Measurements from ENCODE around the gene TNIP2. TPM values are rescaled to one million over a fixed set of nuclear protein-coding genes. Genes with fewer than 3 reads are reported as not detected.

Gene TNIP2
- total and polyA plus RNA-seq, 2 donors (not counting 3 experiments of a cell fraction or from before 2014, with no cell fraction given): 37.7 to 52.1 TPM

DNA sequence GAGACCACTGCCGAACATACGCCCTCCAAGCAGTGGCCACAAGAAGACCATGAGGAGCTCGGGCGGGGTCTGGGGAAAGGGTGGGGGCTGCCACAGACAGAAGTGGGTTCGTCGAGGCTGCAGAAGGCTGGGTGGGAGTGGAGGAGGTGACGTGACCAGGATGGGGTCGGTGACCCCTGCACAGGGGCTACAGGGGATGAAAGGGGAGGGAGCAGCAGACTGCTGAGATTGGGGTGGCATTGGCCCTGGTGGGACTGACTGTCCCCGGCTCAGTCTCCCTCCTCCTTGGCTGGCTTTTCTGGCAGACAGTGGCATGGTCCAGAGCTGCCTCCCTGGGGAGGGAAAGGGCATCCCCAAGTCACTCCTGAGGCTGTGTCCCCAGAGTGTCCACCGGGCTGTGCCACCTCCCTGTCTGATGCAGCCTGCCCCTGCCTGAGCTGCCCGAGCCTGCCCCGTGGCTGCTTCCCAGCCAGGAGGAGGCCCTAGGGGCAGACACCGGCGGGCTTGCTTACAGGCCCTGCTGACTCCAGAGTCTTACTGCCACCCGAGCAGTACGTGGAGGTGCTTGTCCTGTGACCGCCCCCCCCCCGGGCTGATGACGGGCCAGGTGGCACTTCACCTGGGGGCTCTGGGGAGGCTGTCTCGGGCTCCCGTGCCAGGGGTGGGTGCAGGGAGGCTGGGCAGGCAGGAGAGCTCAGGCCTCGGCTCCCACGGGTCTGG, 44.0 kb upstream of the TNIP2 start:
- CTCF ChIA-PET: interaction anchor here (2.3 kb wide), 1 partner anchor 18 kb away, joined by 6 read pairs; no protein-coding TSS in a partner anchor
- no TSS peak for BruUV-seq (replicated peaks)
- intact Hi-C loops (cut with micrococcal nuclease): no loop called here

More for the DNA sequence above, 44.0 kb upstream of the TNIP2 start:
- H3K36me3 ChIP-seq (ENCODE audit: control insufficient read depth in 2 of 2, extremely low read depth in 1 of 2, insufficient read depth in 2 of 2, low read length in 2 of 2): no peaks in the 10 kb centered on the region
- H3K9me3 ChIP-seq (replicated peaks; ENCODE audit: control insufficient read depth, insufficient read depth, low read length): no peaks in the 10 kb centered on the region
- H3K27me3 ChIP-seq (ENCODE audit: control insufficient read depth in 2 of 2, insufficient read depth in 2 of 2, low read length in 2 of 2): no peaks in the 10 kb centered on the region
- FAIRE-seq: no peak
- dilution Hi-C loops (cut with MboI; ENCODE audit: extremely low pct_ligation_motif_present, low sequenced_read_pairs): no loop called here
- no peak for DNase-seq (ENCODE audit: low read depth, low spot score)
- H2AFZ ChIP-seq (ENCODE audit: low read depth, low read length): no peak overlapping the region
- no peaks in the 10 kb centered on the region for H4K20me1 ChIP-seq (replicated peaks; ENCODE audit: control insufficient read depth, extremely low read depth, insufficient read depth, low read length)
- H3K4me1 ChIP-seq (ENCODE audit: control insufficient read depth, extremely low read depth, insufficient read depth, low read length): peaks cover 64% of the 10 kb centered on the region
- H3K9ac ChIP-seq (replicated peaks; ENCODE audit: extremely low read depth, insufficient read depth, low read length): no peak overlapping the region
- H3K4me3 ChIP-seq (replicated peaks in 1 of 3; ENCODE audit: insufficient read depth in 1 of 3, low read depth in 1 of 3, low read length in 3 of 3): no peak overlapping the region
- TF ChIP-seq, protein P1, sequence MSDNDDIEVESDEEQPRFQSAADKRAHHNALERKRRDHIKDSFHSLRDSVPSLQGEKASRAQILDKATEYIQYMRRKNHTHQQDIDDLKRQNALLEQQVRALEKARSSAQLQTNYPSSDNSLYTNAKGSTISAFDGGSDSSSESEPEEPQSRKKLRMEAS (IDR thresholded peaks at IDR 0.05; ENCODE audit: insufficient read depth, insufficient read length): no peak
- TF ChIP-seq JUN (IDR thresholded peaks at IDR 0.05; ENCODE audit: borderline replicate concordance, insufficient read depth, insufficient read length, low read depth) (no peak), POLR2AphosphoS5 (IDR thresholded peaks at IDR 0.05; ENCODE audit: insufficient read depth, low read depth, low read length) (no peak), POLR2A (IDR thresholded peaks at IDR 0.05; ENCODE audit: low read depth, low read length) (no peak), FOS (IDR thresholded peaks at IDR 0.05; ENCODE audit: borderline replicate concordance, insufficient read depth, low read length) (no peak), EZH2 (IDR thresholded peaks at IDR 0.05; ENCODE audit: borderline replicate concordance, low read depth, low read length, severe bottlenecking) (no peak), GATA2 (IDR thresholded peaks at IDR 0.05; ENCODE audit: insufficient read depth, insufficient read length, low read depth, low read length) (no peak), MYC (IDR thresholded peaks at IDR 0.05; ENCODE audit: low read depth, low read length) (no peak)
- TF ChIP-seq, protein P2, sequence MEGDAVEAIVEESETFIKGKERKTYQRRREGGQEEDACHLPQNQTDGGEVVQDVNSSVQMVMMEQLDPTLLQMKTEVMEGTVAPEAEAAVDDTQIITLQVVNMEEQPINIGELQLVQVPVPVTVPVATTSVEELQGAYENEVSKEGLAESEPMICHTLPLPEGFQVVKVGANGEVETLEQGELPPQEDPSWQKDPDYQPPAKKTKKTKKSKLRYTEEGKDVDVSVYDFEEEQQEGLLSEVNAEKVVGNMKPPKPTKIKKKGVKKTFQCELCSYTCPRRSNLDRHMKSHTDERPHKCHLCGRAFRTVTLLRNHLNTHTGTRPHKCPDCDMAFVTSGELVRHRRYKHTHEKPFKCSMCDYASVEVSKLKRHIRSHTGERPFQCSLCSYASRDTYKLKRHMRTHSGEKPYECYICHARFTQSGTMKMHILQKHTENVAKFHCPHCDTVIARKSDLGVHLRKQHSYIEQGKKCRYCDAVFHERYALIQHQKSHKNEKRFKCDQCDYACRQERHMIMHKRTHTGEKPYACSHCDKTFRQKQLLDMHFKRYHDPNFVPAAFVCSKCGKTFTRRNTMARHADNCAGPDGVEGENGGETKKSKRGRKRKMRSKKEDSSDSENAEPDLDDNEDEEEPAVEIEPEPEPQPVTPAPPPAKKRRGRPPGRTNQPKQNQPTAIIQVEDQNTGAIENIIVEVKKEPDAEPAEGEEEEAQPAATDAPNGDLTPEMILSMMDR (IDR thresholded peaks at IDR 0.05; ENCODE audit: extremely low read depth in 1 of 2, insufficient read depth in 1 of 2, low read depth in 1 of 2, low read length in 2 of 2): no peak
- H3K79me2 ChIP-seq (ENCODE audit: control insufficient read depth, insufficient read depth, low read length): peaks cover 51% of the 10 kb centered on the region
- POLR2A ChIA-PET: no interaction called here
- no peak overlapping the region for H3K27ac ChIP-seq (ENCODE audit: insufficient read depth, low read depth, low read length)
- no peaks in the 10 kb centered on the region for H3K9me1 ChIP-seq (replicated peaks; ENCODE audit: control insufficient read depth, extremely low read depth, insufficient read depth, low read length)
- H3K4me2 ChIP-seq (ENCODE audit: insufficient read depth, low read length): no peak overlapping the region

Data from endothelial cell of umbilical vein (primary cell).